Non-pigmented ciliary epithelial cell (primary cell): ENCODE data around the gene GJD2.

Experiments
- DNase-seq: peaks from one replicate; pipeline ENCODE4 v3.0.0-alpha.2; 2010; ENCODE audit warnings: low read depth

GJD2 gene

GRCh38 chr15:34754674-34755418 is at the start of gene GJD2:
Gene GJD2, minus strand, starts transcription at chr15:34754998. Its CDS starts 510 bp downstream, at chr15:34754488.
- DNase-seq: no peak

GRCh38 chr15:34804113-34804512 is 49.3 kb upstream of the GJD2 start:
- DNase-seq: no peak

GRCh38 chr15:34802803-34803750 is 48.3 kb upstream of the GJD2 start:
- no peak for DNase-seq

GRCh38 chr15:34802371-34802770 is 47.6 kb upstream of the GJD2 start:
- no peak for DNase-seq

- DNase-seq: no peak
Observed at GRCh38 chr15:34799149-34800101, 44.6 kb upstream of the GJD2 start.

- DNase-seq: no peak
Observed at GRCh38 chr15:34796847-34797435, 42.1 kb upstream of the GJD2 start.

- no peak for DNase-seq
Observed at GRCh38 chr15:34795267-34796081, 40.7 kb upstream of the GJD2 start, which contains the start of gene ACTC1. Gene ACTC1, minus strand, starts transcription at chr15:34795549. Its CDS starts 741 bp downstream, at chr15:34794808.

- no peak for DNase-seq
Observed at GRCh38 chr15:34794590-34795206, 39.9 kb upstream of the GJD2 start.

- DNase-seq: no peak
Observed at GRCh38 chr15:34793901-34794300, 39.1 kb upstream of the GJD2 start.

GRCh38 chr15:34793071-34793470 is 38.3 kb upstream of the GJD2 start:
- no peak for DNase-seq

GRCh38 chr15:34791701-34792100 is 36.9 kb upstream of the GJD2 start:
- DNase-seq: no peak

GRCh38 chr15:34790121-34790520 is 35.3 kb upstream of the GJD2 start:
- no peak for DNase-seq

GRCh38 chr15:34789326-34789725 is 34.5 kb upstream of the GJD2 start:
- no peak for DNase-seq

GRCh38 chr15:34786206-34786605 is 31.4 kb upstream of the GJD2 start:
- no peak for DNase-seq

- DNase-seq: no peak
Observed at GRCh38 chr15:34783991-34784390, 29.2 kb upstream of the GJD2 start.

- no peak for DNase-seq
Observed at GRCh38 chr15:34783431-34783830, 28.6 kb upstream of the GJD2 start.

- no peak for DNase-seq
Observed at GRCh38 chr15:34782901-34783300, 28.1 kb upstream of the GJD2 start.

- DNase-seq: no peak
Observed at GRCh38 chr15:34780725-34781124, 25.9 kb upstream of the GJD2 start.

GRCh38 chr15:34776606-34777105 is 21.9 kb upstream of the GJD2 start:
- DNase-seq: no peak

- no peak for DNase-seq
Observed at GRCh38 chr15:34773917-34774316, 19.1 kb upstream of the GJD2 start.
